Pons (tissue), 1 donor: ENCODE data around the gene PRR23E.

ENCODE experiments used
- DNase-seq: peaks from one replicate; pipeline ENCODE4 v3.0.0-alpha.2; 2016; ENCODE audit warnings: low spot score

The PRR23E gene

GRCh38 chr3:127228866-127229265 is 35.9 kb downstream of the PRR23E start:
- no peak for DNase-seq

- DNase-seq = no peak
Observed at GRCh38 chr3:127233371-127233770, 40.4 kb downstream of the PRR23E start.

- DNase-seq = no peak
Observed at GRCh38 chr3:127234778-127235177, 41.8 kb downstream of the PRR23E start.

GRCh38 chr3:127235706-127236105 is 42.8 kb downstream of the PRR23E start:
- DNase-seq = no peak

- no peak for DNase-seq
Observed at GRCh38 chr3:127237835-127238234, 44.9 kb downstream of the PRR23E start.

GRCh38 chr3:127238602-127239001 is 45.7 kb downstream of the PRR23E start:
- no peak for DNase-seq

- DNase-seq = no peak
Observed at GRCh38 chr3:127247292-127247691, 54.4 kb downstream of the PRR23E start.
